Fibroblast of the aortic adventitia (primary cell): ENCODE results near the gene MDM2. TPM values are rescaled to one million over a fixed set of nuclear protein-coding genes. Genes with fewer than 3 reads are reported as not detected.

Experiments used
- DNase-seq: peaks from one replicate; pipeline ENCODE4 v3.0.0-alpha.2; 2010; ENCODE audit warnings: low read depth
- H3K4me3 ChIP-seq: 2 replicates; pipeline ENCODE4 v1.5.1; 2011; ENCODE audit warnings: low read depth, mild to moderate bottlenecking, control low read depth, low read length, moderate library complexity
- total RNA-seq: library from RNA; depleted of rRNA; stranded (reverse); fragments of >200 nt; gene quantifications from 2 replicates; pipeline ENCODE4 v1.2.3, GENCODE V29; 2012; ENCODE audit warnings: low replicate concordance
- TF ChIP-seq, protein P1 (sequence below): IDR thresholded peaks from 2 replicates; pipeline ENCODE4 v1.5.1; 2011; ENCODE audit warnings: mild to moderate bottlenecking, low read length, control low read depth, inconsistent platforms; ENCODE audit not compliant: insufficient read depth

Gene MDM2
- total RNA-seq, 1 donor, result 241 TPM

GRCh38 chr12:68842784-68843567 lies 35.0 kb downstream of the MDM2 start:
- TF ChIP-seq, protein P1, sequence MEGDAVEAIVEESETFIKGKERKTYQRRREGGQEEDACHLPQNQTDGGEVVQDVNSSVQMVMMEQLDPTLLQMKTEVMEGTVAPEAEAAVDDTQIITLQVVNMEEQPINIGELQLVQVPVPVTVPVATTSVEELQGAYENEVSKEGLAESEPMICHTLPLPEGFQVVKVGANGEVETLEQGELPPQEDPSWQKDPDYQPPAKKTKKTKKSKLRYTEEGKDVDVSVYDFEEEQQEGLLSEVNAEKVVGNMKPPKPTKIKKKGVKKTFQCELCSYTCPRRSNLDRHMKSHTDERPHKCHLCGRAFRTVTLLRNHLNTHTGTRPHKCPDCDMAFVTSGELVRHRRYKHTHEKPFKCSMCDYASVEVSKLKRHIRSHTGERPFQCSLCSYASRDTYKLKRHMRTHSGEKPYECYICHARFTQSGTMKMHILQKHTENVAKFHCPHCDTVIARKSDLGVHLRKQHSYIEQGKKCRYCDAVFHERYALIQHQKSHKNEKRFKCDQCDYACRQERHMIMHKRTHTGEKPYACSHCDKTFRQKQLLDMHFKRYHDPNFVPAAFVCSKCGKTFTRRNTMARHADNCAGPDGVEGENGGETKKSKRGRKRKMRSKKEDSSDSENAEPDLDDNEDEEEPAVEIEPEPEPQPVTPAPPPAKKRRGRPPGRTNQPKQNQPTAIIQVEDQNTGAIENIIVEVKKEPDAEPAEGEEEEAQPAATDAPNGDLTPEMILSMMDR, result no peak
- H3K4me3 ChIP-seq, result no peak overlapping the region
- DNase-seq, result no peak

GRCh38 chr12:68844318-68844745 lies 36.4 kb downstream of the MDM2 start:
- TF ChIP-seq, protein P1, result no peak

GRCh38 chr12:68844788-68845695 lies 37.1 kb downstream of the MDM2 start:
- no peak for DNase-seq
- TF ChIP-seq, protein P1, result no peak
- no peak overlapping the region for H3K4me3 ChIP-seq

More at GRCh38 chr12:68844318-68844745, 36.4 kb downstream of the MDM2 start:
- no peak for DNase-seq
- H3K4me3 ChIP-seq, result no peak overlapping the region

DNA sequence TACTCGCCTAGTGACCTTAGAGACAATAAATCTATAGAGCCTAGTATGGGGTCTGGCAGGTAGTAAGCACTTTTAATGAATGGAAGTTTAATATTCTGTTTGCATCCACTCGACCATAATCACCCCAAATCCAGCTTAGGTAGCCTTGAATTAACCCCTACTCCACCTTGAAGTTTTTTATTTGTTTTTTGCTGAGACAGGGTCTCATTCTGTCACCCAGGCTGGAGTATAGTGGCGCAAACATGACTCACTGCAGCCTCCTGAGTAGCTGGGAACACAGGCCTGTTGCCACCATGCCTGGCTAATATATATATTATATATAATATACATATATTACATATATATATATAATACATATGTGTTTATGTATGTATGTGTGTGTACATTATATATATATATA lies 38.8 kb downstream of the MDM2 start:
- no peak overlapping the region for H3K4me3 ChIP-seq
- no peak for DNase-seq
- TF ChIP-seq, protein P1, result no peak

DNA sequence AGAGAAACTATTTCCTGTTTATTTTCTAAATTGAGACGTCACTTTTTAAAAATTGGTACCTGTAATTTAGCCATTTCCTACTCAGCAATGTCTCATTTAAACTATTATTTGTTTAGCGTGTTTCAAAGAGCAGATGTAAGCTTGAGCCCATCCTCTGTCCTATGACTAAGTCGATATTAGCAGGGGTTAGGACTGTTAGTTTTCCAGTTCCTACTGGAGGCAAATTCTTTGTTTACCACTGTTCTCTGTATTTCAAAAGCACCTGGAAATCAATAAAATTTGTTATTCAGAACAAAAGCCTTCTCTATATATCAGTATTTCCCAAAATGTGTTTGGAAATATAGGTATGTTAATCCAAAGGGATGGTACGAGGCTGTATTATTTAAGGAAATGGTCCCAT lies 42.4 kb downstream of the MDM2 start:
- DNase-seq, result no peak
- TF ChIP-seq, protein P1, result no peak
- H3K4me3 ChIP-seq, result no peak overlapping the region

GRCh38 chr12:68851592-68852306 lies 43.8 kb downstream of the MDM2 start:
- H3K4me3 ChIP-seq, result no peak overlapping the region
- TF ChIP-seq, protein P1, result no peak
- DNase-seq, result no peak
